A549 (cell line): ENCODE data around the gene DCUN1D4. TPM values are rescaled to one million over a fixed set of nuclear protein-coding genes. Genes with fewer than 3 reads are reported as not detected.

ENCODE experiments used
- ATAC-seq, 2 experiments: fragments of 200-7000 bp in 1 of 2; fragments of >200 bp in 1 of 2; cut with Nextera tagmentation in 1 of 2; cut with Tn5 transposase in 1 of 2; 3 replicates each; pipeline versions ENCODE4 v1.8.0 to v1.9.1; 2018 to 2020; ENCODE audit warnings: mild to moderate bottlenecking in 1 of 2, moderate library complexity in 1 of 2
- CTCF ChIA-PET: fragments of 300-600 bp; sonication (Branson Sonifier 250); formaldehyde crosslinking; extraction: SDS; loops from one replicate; lab custom pipeline; 2021; ENCODE audit warnings: antibody characterized with exemption, inconsistent platforms; lab: Yijun Ruan, JAX
- POLR2A ChIA-PET: fragments of 350-600 bp; formaldehyde crosslinking; extraction: SDS; loops from one replicate; lab custom pipeline; 2021; ENCODE audit warnings: antibody characterized with exemption, inconsistent platforms; lab: Yijun Ruan, JAX
- DNase-seq, 2 experiments: peaks; one replicate each; pipeline versions ENCODE4 v3.0.0 to v3.0.0-alpha.2; 2011 to 2016; ENCODE audit warnings: low read depth in 1 of 2, low spot score in 1 of 2
- FAIRE-seq: peaks from 2 replicates; lab custom pipeline; 2011; peaks lifted over from hg19 to GRCh38; lab: Jason Lieb, UNC
- H3K27ac ChIP-seq, 2 experiments: fragments of >200 bp; sonication (Bioruptor Twin); formaldehyde crosslinking; 3 replicates each; pipeline ENCODE4 v1.5.1; 2016 to 2017
- H3K4me1 ChIP-seq: fragments of >200 bp; sonication (Bioruptor Twin); formaldehyde crosslinking; 3 replicates; pipeline ENCODE4 v1.6.1; 2016
- H3K4me2 ChIP-seq: fragments of >200 bp; sonication (Bioruptor Twin); formaldehyde crosslinking; 3 replicates; pipeline ENCODE4 v1.6.1; 2016
- H3K4me3 ChIP-seq: fragments of >200 bp; sonication (Bioruptor Twin); formaldehyde crosslinking; 3 replicates; pipeline ENCODE4 v1.5.1; 2016
- H3K9me3 ChIP-seq: fragments of >200 bp; sonication (Bioruptor Twin); formaldehyde crosslinking; 3 replicates; pipeline ENCODE4 v1.6.1; 2016
- CBX2 ChIP-seq: fragments of 200-600 bp; sonication (generic); IDR thresholded peaks from 2 replicates; pipeline ENCODE4 v1.6.1; 2016; ENCODE audit warnings: low read depth, mild to moderate bottlenecking, borderline replicate concordance
- CBX8 ChIP-seq: fragments of 200-600 bp; sonication (generic); IDR thresholded peaks from 2 replicates; pipeline ENCODE4 v1.6.1; 2016
- EHMT2 ChIP-seq: fragments of 200-600 bp; sonication (generic); IDR thresholded peaks from 2 replicates; pipeline ENCODE4 v1.6.1; 2016; ENCODE audit warnings: antibody characterized with exemption, low read depth, mild to moderate bottlenecking, moderate library complexity
- ESRRA ChIP-seq: fragments of 150-350 bp; IDR thresholded peaks from 2 replicates; pipeline ENCODE4 v1.6.1; 2014; ENCODE audit warnings: mild to moderate bottlenecking, low read length, borderline replicate concordance
- FOSB ChIP-seq: fragments of 250-450 bp; sonication (Bioruptor Pico); IDR thresholded peaks from 2 replicates; pipeline ENCODE4 v1.5.0; 2020; ENCODE audit warnings: mild to moderate bottlenecking, moderate library complexity
- FOXS1 ChIP-seq: fragments of 250-450 bp; sonication (Bioruptor Pico); IDR thresholded peaks from 2 replicates; pipeline ENCODE4 v1.5.0; 2020; ENCODE audit warnings: mild to moderate bottlenecking, moderate library complexity
- GATA3 ChIP-seq: IDR thresholded peaks from 2 replicates; pipeline ENCODE4 v1.6.1; 2012; ENCODE audit warnings: borderline replicate concordance
- HEYL ChIP-seq: fragments of 250-450 bp; sonication (Bioruptor Pico); IDR thresholded peaks from 2 replicates; pipeline ENCODE4 v1.8.0; 2021; ENCODE audit warnings: mild to moderate bottlenecking, moderate library complexity
- HOXB5 ChIP-seq: fragments of 250-450 bp; sonication (Bioruptor Pico); IDR thresholded peaks from 2 replicates; pipeline ENCODE4 v1.5.0; 2020; ENCODE audit warnings: mild to moderate bottlenecking, moderate library complexity
- JUNB ChIP-seq: fragments of >200 bp; sonication (Bioruptor Twin); formaldehyde crosslinking; IDR thresholded peaks from 2 replicates; pipeline ENCODE4 v1.6.1; 2016
- KDM1A ChIP-seq: fragments of 200-600 bp; sonication (generic); IDR thresholded peaks from 2 replicates; pipeline ENCODE4 v1.6.1; 2016; ENCODE audit warnings: low read depth, mild to moderate bottlenecking
- MAFK ChIP-seq: fragments of 450-650 bp; IDR thresholded peaks from 2 replicates; pipeline ENCODE4 v1.6.1; 2014; ENCODE audit not compliant: partially characterized antibody
- NFE2L2 ChIP-seq: fragments of 150-350 bp; conservative IDR thresholded peaks from 2 replicates; pipeline ENCODE4 v1.6.1; 2014; ENCODE audit warnings: low read length
- PHF8 ChIP-seq: fragments of 200-600 bp; sonication (generic); IDR thresholded peaks from 2 replicates; pipeline ENCODE4 v1.6.1; 2016; ENCODE audit warnings: low read depth, mild to moderate bottlenecking, antibody characterized with exemption, moderate library complexity, borderline replicate concordance
- POLR2A ChIP-seq: IDR thresholded peaks from 2 replicates; pipeline ENCODE4 v1.6.1; 2012; ENCODE audit warnings: mild to moderate bottlenecking, low read length
- POLR2AphosphoS2 ChIP-seq: conservative IDR thresholded peaks from 2 replicates; pipeline ENCODE4 v1.6.1; 2012; ENCODE audit warnings: low read length, improper control_type of control experiment, inconsistent platforms
- RARB ChIP-seq: fragments of 250-450 bp; sonication (Bioruptor Pico); IDR thresholded peaks from 2 replicates; pipeline ENCODE4 v1.8.0; 2021; ENCODE audit warnings: mild to moderate bottlenecking, moderate library complexity
- RNF2 ChIP-seq: fragments of 200-600 bp; sonication (generic); IDR thresholded peaks from 2 replicates; pipeline ENCODE4 v1.6.1; 2016; ENCODE audit warnings: low read depth, mild to moderate bottlenecking, antibody characterized with exemption, moderate library complexity, borderline replicate concordance
- TP53 ChIP-seq: fragments of 250-450 bp; sonication (Bioruptor Pico); IDR thresholded peaks from 2 replicates; pipeline ENCODE4 v1.5.0; 2021; ENCODE audit warnings: mild to moderate bottlenecking, moderate library complexity
- ZFP36 ChIP-seq: fragments of 450-650 bp; IDR thresholded peaks from 2 replicates; pipeline ENCODE4 v1.6.1; 2014; ENCODE audit warnings: borderline replicate concordance; ENCODE audit not compliant: partially characterized antibody
- ZNF302 ChIP-seq: fragments of 250-450 bp; sonication (Bioruptor Pico); IDR thresholded peaks from 2 replicates; pipeline ENCODE4 v1.9.0; 2021; ENCODE audit warnings: inconsistent platforms, mild to moderate bottlenecking, moderate library complexity
- WGBS: methylation state at CpG from one replicate; pipeline ENCODE4 v1.1.6; 2017; ENCODE audit errors: missing lambda C conversion rate; 5-methylcytosine and 5-hydroxymethylcytosine counted together
- polyA plus RNA-seq, 4 experiments: library from polyadenylated mRNA; depleted of rRNA in 3 of 4; stranded (reverse); fragments of >200 nt; fragmentation: RNase III in 1 of 4; extraction: RNeasy Plus Mini Kit Qiagen cat#74134 plus additional on column Dnase treatment in 1 of 4; gene quantifications; 2 replicates in 3 of 4; 3 replicates in 1 of 4; pipeline ENCODE4 v1.2.3, GENCODE V29; 2011 to 2017
- TF ChIP-seq, protein P1 (sequence below): IDR thresholded peaks from 2 replicates; pipeline ENCODE4 v1.6.1; 2012; ENCODE audit warnings: low read depth, borderline replicate concordance
- TF ChIP-seq, protein P2 (sequence below): fragments of 250-450 bp; sonication (Bioruptor Pico); IDR thresholded peaks from 2 replicates; pipeline ENCODE4 v1.5.0; 2020; ENCODE audit warnings: low read depth, mild to moderate bottlenecking, moderate library complexity
- TF ChIP-seq, protein P3 (sequence below): fragments of 250-450 bp; sonication (Bioruptor Pico); IDR thresholded peaks from 2 replicates; pipeline ENCODE4 v1.5.0; 2021; ENCODE audit warnings: mild to moderate bottlenecking, moderate library complexity, borderline replicate concordance
- TF ChIP-seq, protein P4 (sequence below): fragments of 200-600 bp; sonication (generic); IDR thresholded peaks from 2 replicates; pipeline ENCODE4 v1.6.1; 2016; ENCODE audit warnings: antibody characterized with exemption, mild to moderate bottlenecking, moderate library complexity
- TF ChIP-seq, protein P5 (sequence below): fragments of >200 bp; sonication (Bioruptor Twin); formaldehyde crosslinking; IDR thresholded peaks from 3 replicates; pipeline ENCODE4 v1.6.1; 2016
- TF ChIP-seq, protein P6 (sequence below): IDR thresholded peaks from 2 replicates; pipeline ENCODE4 v1.6.1; 2012

DCUN1D4 gene
- polyA plus RNA-seq, 2 of the 4 experiments (the other 2 are of a cell fraction): 25.2 to 65.0 TPM

DNA sequence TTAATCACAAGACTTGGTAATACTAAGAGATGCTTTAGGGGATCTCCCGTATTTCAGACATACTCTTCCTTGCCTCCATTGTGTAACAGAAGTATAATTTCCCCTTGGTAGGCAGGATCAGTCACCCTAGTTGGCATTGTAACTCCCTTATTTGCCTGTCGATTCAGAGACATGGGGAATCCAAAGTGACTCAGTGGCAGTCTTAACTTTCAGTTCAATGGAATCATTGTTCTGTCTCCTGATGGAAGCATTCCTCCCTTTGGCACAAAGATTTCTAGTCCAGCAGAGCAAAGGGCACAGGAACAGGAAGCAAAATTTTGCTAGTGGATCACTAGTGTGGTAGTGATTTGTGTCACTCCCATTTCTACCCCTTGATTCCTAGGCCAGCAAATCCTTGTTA is 80.4 kb downstream of the DCUN1D4 start:
- no peak overlapping the region for H3K27ac ChIP-seq
- 68% methylated on average over 2 of the region's 2 CpGs for WGBS
- ATAC-seq: no peak
- no peak for DNase-seq
- ChIA-PET POLR2A (no interaction called here), CTCF (no interaction called here)
- TF ChIP-seq, protein P1, sequence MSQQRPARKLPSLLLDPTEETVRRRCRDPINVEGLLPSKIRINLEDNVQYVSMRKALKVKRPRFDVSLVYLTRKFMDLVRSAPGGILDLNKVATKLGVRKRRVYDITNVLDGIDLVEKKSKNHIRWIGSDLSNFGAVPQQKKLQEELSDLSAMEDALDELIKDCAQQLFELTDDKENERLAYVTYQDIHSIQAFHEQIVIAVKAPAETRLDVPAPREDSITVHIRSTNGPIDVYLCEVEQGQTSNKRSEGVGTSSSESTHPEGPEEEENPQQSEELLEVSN: no peak
- TF ChIP-seq KDM1A (no peak), HOXB5 (no peak), ZNF302 (CRISPR knock-in tag) (no peak), NFE2L2 (no peak), POLR2AphosphoS2 (no peak), RARB (CRISPR knock-in tag) (no peak), TP53 (CRISPR knock-in tag) (no peak), CBX8 (no peak), RNF2 (no peak), PHF8 (no peak), HEYL (CRISPR knock-in tag) (no peak), POLR2A (no peak), FOSB (CRISPR knock-in tag) (no peak), CBX2 (no peak), ZFP36 (no peak), MAFK (no peak)
- TF ChIP-seq, protein P2, sequence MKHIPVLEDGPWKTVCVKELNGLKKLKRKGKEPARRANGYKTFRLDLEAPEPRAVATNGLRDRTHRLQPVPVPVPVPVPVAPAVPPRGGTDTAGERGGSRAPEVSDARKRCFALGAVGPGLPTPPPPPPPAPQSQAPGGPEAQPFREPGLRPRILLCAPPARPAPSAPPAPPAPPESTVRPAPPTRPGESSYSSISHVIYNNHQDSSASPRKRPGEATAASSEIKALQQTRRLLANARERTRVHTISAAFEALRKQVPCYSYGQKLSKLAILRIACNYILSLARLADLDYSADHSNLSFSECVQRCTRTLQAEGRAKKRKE (CRISPR knock-in tag): no peak
- TF ChIP-seq, protein P3, sequence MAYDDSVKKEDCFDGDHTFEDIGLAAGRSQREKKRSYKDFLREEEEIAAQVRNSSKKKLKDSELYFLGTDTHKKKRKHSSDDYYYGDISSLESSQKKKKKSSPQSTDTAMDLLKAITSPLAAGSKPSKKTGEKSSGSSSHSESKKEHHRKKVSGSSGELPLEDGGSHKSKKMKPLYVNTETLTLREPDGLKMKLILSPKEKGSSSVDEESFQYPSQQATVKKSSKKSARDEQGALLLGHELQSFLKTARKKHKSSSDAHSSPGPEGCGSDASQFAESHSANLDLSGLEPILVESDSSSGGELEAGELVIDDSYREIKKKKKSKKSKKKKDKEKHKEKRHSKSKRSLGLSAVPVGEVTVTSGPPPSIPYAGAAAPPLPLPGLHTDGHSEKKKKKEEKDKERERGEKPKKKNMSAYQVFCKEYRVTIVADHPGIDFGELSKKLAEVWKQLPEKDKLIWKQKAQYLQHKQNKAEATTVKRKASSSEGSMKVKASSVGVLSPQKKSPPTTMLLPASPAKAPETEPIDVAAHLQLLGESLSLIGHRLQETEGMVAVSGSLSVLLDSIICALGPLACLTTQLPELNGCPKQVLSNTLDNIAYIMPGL (CRISPR knock-in tag): no peak
- TF ChIP-seq, protein P4, sequence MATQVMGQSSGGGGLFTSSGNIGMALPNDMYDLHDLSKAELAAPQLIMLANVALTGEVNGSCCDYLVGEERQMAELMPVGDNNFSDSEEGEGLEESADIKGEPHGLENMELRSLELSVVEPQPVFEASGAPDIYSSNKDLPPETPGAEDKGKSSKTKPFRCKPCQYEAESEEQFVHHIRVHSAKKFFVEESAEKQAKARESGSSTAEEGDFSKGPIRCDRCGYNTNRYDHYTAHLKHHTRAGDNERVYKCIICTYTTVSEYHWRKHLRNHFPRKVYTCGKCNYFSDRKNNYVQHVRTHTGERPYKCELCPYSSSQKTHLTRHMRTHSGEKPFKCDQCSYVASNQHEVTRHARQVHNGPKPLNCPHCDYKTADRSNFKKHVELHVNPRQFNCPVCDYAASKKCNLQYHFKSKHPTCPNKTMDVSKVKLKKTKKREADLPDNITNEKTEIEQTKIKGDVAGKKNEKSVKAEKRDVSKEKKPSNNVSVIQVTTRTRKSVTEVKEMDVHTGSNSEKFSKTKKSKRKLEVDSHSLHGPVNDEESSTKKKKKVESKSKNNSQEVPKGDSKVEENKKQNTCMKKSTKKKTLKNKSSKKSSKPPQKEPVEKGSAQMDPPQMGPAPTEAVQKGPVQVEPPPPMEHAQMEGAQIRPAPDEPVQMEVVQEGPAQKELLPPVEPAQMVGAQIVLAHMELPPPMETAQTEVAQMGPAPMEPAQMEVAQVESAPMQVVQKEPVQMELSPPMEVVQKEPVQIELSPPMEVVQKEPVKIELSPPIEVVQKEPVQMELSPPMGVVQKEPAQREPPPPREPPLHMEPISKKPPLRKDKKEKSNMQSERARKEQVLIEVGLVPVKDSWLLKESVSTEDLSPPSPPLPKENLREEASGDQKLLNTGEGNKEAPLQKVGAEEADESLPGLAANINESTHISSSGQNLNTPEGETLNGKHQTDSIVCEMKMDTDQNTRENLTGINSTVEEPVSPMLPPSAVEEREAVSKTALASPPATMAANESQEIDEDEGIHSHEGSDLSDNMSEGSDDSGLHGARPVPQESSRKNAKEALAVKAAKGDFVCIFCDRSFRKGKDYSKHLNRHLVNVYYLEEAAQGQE: no peak
- no peaks in the 10 kb centered on the region for H3K4me1 ChIP-seq
- no peak overlapping the region for H3K4me2 ChIP-seq
- H3K9me3 ChIP-seq: no peaks in the 10 kb centered on the region
- no peak overlapping the region for H3K4me3 ChIP-seq
- FAIRE-seq: no peak

DNA sequence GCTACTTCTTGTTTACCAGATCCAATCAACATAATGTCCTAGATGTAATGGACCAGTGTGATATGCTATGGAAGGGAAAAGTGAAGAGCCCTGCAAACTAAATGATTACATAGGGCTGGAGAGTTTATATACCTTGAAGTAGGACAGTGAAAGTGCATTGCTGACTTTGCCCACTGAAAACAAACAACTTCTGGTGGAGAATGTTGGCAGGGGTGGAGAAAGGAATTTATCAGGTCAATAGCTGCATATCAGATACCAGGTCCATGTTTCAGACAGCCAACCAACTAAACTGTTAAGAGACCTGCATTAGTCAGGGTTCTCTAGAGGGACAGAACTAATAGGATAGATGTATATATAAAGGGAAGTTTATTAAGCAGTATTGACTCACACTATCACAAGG is 82.4 kb downstream of the DCUN1D4 start:
- FAIRE-seq: no peak
- no peak for TF ChIP-seq FOXS1 (CRISPR knock-in tag)
- TF ChIP-seq, protein P5, sequence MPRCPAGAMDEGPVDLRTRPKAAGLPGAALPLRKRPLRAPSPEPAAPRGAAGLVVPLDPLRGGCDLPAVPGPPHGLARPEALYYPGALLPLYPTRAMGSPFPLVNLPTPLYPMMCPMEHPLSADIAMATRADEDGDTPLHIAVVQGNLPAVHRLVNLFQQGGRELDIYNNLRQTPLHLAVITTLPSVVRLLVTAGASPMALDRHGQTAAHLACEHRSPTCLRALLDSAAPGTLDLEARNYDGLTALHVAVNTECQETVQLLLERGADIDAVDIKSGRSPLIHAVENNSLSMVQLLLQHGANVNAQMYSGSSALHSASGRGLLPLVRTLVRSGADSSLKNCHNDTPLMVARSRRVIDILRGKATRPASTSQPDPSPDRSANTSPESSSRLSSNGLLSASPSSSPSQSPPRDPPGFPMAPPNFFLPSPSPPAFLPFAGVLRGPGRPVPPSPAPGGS: no peak
- TF ChIP-seq, protein P4: no peak
- TF ChIP-seq ZFP36: no peak
- no peak for TF ChIP-seq ESRRA
- no peak for TF ChIP-seq POLR2AphosphoS2
- TF ChIP-seq JUNB: no peak
- TF ChIP-seq HOXB5: no peak
- TF ChIP-seq EHMT2: no peak
- TF ChIP-seq, protein P6, sequence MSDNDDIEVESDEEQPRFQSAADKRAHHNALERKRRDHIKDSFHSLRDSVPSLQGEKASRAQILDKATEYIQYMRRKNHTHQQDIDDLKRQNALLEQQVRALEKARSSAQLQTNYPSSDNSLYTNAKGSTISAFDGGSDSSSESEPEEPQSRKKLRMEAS: no peak
- no peak for TF ChIP-seq NFE2L2
- no peak for TF ChIP-seq GATA3

More for the DNA sequence above, 82.4 kb downstream of the DCUN1D4 start:
- Histone ChIP-seq H3K9me3 (no peaks in the 10 kb centered on the region), H3K27ac (no peak overlapping the region), H3K4me1 (no peaks in the 10 kb centered on the region), H3K4me3 (no peak overlapping the region), H3K4me2 (no peak overlapping the region)
- DNase-seq: no peak
- ChIA-PET CTCF (no interaction called here), POLR2A (no interaction called here)
- no peak for ATAC-seq
